Pancreas (tissue), 10 donors: ENCODE data around the gene SLC39A11. TPM values are rescaled to one million over a fixed set of nuclear protein-coding genes. Genes with fewer than 3 reads are reported as not detected.
"Not testable (repeated sequence)": the region's sequence is repeated elsewhere in the genome, so short reads cannot be mapped to it uniquely, and the experiment has no call there.

Experiments used
- ATAC-seq, 4 donors: fragments of 200-7000 bp; cut with Tn5 transposase; one replicate each; pipeline versions ENCODE4 v1.8.0 to v1.9.1; 2020; ENCODE audit warnings: mild to moderate bottlenecking in 4 of 4, moderate library complexity in 4 of 4
- DNase-seq, 6 donors: peaks; one replicate each; pipeline ENCODE4 v3.0.0-alpha.2; 2020
- FAIRE-seq: peaks from 2 replicates; lab custom pipeline; 2012; peaks lifted over from hg19 to GRCh38; lab: Jason Lieb, UNC
- H3K27ac ChIP-seq, 4 donors: fragments of 200-600 bp; sonication (generic); 1 replicate in 3 of 4; 2 replicates in 1 of 4; pipeline versions ENCODE4 v1.5.0 to v1.8.0; 2020
- H3K27me3 ChIP-seq, 4 donors: fragments of 200-600 bp; one replicate each; pipeline ENCODE4 v1.8.0; 2021
- H3K36me3 ChIP-seq, 3 donors: fragments of 200-600 bp; sonication (generic) in 1 of 3; one replicate each; pipeline versions ENCODE4 v1.5.0 to v1.8.0; 2020 to 2021
- H3K4me1 ChIP-seq, 3 donors: fragments of 200-600 bp; one replicate each; pipeline ENCODE4 v1.8.0; 2021
- H3K4me3 ChIP-seq, 4 donors: fragments of 200-600 bp; sonication (generic) in 2 of 4; one replicate each; pipeline versions ENCODE4 v1.5.0 to v1.8.0; 2020 to 2021
- H3K9me3 ChIP-seq, 4 donors: fragments of 200-600 bp; one replicate each; pipeline ENCODE4 v1.8.0; 2021
- WGBS, 2 donors: extraction: QIAGEN DNeasy Blood & Tissue Kit; methylation state at CpG; one replicate each; pipeline ENCODE4 v1.1.7; 2013; 5-methylcytosine and 5-hydroxymethylcytosine counted together
- intact Hi-C, 3 donors: fragments of 100-400 bp; cut with DNase I; formaldehyde crosslinking; loops; one replicate each; pipeline versions ENCODE4 v1.11.1 to v1.14.2; 2022
- polyA plus RNA-seq, 2 donors: library from polyadenylated mRNA; stranded (reverse); fragments of 200-250 nt; gene quantifications; one replicate each; pipeline ENCODE4 v1.2.3, GENCODE V29; 2013
- total RNA-seq, 6 donors: library from RNA; stranded (reverse); fragmentation: NEBNext Ultra II Directional in 4 of 6; extraction: Animal tissue kit (Norgen Biotek cat#: 25700) in 4 of 6; gene quantifications; one replicate each; pipeline versions ENCODE4 v1.2.1 to v1.2.4, GENCODE V29; 2021 to 2023
- TF ChIP-seq, protein P1 (sequence below), 4 donors: fragments of 200-600 bp; sonication (generic) in 3 of 4; IDR thresholded peaks; one replicate each; pipeline versions ENCODE4 v1.5.0 to v1.8.0; 2021; ENCODE audit warnings: antibody characterized with exemption in 4 of 4
- donor health status: healthy with polysubstance abuse.
- donor health status: DM: no; HTN: no; CAD: no; lungs with moderate emphysema.
- donor health status: DM: no; HTN: no; CAD: no.
- donor health status: control.
- donor health status: control.
- donor health status: Bipolar disorder and iron deficiency.
- donor health status: DM: yes; HTN: yes; CAD: no.
- donor health status: DM: no; HTN: no; CAD: no.
- donor health status: DM: no; HTN: no; CAD: no.
- donor health status: DM: yes; HTN: yes; CAD: no.

Gene SLC39A11
- total and polyA plus RNA-seq, 8 donors, result 7.9 to 32.9 (median 19.9) TPM

DNA sequence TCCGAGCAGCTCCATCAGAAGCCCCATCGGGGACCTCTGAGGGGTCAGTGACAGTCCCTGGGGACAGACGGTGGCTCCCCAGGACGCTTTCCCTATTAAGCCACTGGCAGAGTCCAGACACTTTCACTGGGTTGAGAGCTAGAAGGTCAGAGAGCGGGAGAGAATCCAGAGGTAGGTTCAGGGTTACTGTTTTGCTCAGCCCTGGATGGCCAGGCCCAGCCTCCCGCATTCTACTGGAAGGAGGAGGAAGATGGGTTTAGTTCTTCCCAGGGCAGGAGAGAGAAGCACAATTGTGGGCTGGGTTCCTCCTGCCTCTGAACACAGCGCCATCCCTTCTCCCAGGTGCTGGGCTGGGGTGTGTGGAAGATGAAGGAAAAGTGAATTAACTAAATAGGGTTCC, 452.8 kb downstream of the SLC39A11 start:
- DNase-seq (no peak), FAIRE-seq (no peak), ATAC-seq (peak in 1 of 4 donors; percentile 4)
- Histone ChIP-seq H3K9me3 (no peaks in the 10 kb centered on the region), H3K4me3 (no peak overlapping the region), H3K4me1 (peaks cover 0 to 5% (median 0%) of the 10 kb centered on the region in 3 donors), H3K36me3 (no peaks in the 10 kb centered on the region), H3K27ac (no peak overlapping the region), H3K27me3 (no peaks in the 10 kb centered on the region)
- intact Hi-C loops, result no loop called here
- WGBS, 2 donors, result 93 to 94% methylated on average over 7 of the region's 7 CpGs
- TF ChIP-seq, protein P1, sequence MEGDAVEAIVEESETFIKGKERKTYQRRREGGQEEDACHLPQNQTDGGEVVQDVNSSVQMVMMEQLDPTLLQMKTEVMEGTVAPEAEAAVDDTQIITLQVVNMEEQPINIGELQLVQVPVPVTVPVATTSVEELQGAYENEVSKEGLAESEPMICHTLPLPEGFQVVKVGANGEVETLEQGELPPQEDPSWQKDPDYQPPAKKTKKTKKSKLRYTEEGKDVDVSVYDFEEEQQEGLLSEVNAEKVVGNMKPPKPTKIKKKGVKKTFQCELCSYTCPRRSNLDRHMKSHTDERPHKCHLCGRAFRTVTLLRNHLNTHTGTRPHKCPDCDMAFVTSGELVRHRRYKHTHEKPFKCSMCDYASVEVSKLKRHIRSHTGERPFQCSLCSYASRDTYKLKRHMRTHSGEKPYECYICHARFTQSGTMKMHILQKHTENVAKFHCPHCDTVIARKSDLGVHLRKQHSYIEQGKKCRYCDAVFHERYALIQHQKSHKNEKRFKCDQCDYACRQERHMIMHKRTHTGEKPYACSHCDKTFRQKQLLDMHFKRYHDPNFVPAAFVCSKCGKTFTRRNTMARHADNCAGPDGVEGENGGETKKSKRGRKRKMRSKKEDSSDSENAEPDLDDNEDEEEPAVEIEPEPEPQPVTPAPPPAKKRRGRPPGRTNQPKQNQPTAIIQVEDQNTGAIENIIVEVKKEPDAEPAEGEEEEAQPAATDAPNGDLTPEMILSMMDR (IDR thresholded peaks at IDR 0.05), result no peak

DNA sequence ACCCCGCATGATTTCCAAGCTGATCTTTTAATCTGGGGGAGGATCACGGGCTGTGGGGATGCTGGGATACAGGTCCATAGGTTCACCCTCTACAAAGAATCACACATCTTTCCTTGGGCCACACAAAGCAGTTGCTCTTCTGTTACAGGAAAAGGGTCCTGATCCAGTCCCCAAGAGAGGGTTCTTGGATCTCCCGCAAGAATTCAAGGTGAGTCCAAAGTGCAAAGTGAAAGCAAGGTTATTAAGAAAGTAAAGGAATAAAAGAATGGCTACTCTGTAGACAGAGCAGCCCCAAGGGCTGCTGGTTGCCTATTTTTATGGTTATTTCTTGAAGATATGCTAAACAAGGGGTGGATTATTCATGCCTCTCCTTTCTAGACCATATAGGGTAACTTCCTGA, 453.6 kb downstream of the SLC39A11 start:
- ATAC-seq, H3K36me3 ChIP-seq, H3K27ac ChIP-seq, H3K4me1 ChIP-seq, H3K27me3 ChIP-seq, H3K4me3 ChIP-seq, FAIRE-seq, intact Hi-C loops, DNase-seq, H3K9me3 ChIP-seq: not testable (repeated sequence)
- 88 to 89% methylated on average over 3 of the region's 3 CpGs for WGBS, 2 donors

DNA sequence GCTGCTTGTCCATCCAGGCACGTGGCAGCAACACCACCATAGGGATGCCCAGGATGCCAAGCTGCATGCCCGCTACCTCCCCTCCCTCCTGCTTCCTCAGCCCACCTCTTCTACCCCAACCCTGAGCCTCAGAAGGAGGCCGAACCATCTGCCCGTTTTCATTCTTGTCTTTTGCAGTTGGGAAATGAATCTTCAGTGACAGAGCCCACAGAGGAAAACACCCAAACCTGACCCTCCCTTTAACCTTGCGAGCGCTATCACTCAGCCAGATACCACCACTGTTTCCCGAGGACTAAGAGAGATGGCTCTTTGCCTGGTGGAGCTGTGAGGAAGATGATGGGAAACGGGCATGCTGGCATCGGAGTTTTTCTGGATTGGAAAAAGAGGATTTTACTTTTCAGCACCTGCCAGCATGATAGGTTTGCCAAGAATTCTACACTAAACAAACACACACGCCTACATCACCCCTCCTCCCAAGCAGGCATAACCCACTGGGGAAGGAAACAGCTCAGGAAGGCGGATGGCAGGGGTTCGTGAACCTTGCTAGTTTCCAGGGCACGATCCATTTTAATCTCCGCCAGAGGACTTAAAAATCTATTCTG, 457.4 kb downstream of the SLC39A11 start:
- Histone ChIP-seq H3K27ac (no peak overlapping the region), H3K9me3 (no peaks in the 10 kb centered on the region), H3K4me3 (no peak overlapping the region), H3K4me1 (peaks cover 0 to 5% (median 0%) of the 10 kb centered on the region in 3 donors), H3K36me3 (no peaks in the 10 kb centered on the region), H3K27me3 (no peaks in the 10 kb centered on the region)
- WGBS, 2 donors, result 40 to 41% methylated on average over 14 of the region's 14 CpGs
- ATAC-seq, result peak in 1 of 4 donors; percentile 35
- no peak for DNase-seq
- TF ChIP-seq, protein P1 (IDR thresholded peaks at IDR 0.05), result no peak
- no peak for FAIRE-seq
- intact Hi-C loops, result no loop called here

DNA sequence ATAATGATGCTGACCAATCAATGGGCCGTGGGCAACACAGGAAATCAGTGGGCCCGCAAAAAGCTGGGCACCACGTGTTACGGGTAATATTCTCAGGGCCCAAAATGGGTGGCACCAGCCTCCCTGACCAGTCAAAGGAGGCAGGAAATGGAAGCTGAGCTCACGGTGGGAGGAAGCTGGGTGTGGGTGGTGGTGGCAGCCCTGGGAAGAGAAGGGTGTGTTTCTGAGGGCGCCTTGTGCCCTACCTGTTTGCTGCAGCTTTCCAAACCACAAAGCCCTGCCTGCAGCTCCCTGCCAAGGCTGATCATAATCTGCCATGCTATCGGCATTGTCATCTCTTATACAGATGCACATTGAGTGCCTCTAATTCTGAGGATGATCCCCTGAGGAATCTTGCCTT, 457.9 kb downstream of the SLC39A11 start:
- 74 to 78% methylated on average over 7 of the region's 7 CpGs for WGBS, 2 donors
- H3K36me3 ChIP-seq, result no peaks in the 10 kb centered on the region
- DNase-seq (no peak), ATAC-seq (peak in 2 of 4 donors; percentile 33 to 45), FAIRE-seq (no peak)
- H3K4me3 ChIP-seq, result no peak overlapping the region
- H3K27me3 ChIP-seq, result no peaks in the 10 kb centered on the region
- no peak overlapping the region for H3K27ac ChIP-seq
- intact Hi-C loops, result no loop called here
- peaks cover 0 to 5% (median 0%) of the 10 kb centered on the region in 3 donors for H3K4me1 ChIP-seq
- no peaks in the 10 kb centered on the region for H3K9me3 ChIP-seq
- TF ChIP-seq, protein P1 (IDR thresholded peaks at IDR 0.05), result no peak

DNA sequence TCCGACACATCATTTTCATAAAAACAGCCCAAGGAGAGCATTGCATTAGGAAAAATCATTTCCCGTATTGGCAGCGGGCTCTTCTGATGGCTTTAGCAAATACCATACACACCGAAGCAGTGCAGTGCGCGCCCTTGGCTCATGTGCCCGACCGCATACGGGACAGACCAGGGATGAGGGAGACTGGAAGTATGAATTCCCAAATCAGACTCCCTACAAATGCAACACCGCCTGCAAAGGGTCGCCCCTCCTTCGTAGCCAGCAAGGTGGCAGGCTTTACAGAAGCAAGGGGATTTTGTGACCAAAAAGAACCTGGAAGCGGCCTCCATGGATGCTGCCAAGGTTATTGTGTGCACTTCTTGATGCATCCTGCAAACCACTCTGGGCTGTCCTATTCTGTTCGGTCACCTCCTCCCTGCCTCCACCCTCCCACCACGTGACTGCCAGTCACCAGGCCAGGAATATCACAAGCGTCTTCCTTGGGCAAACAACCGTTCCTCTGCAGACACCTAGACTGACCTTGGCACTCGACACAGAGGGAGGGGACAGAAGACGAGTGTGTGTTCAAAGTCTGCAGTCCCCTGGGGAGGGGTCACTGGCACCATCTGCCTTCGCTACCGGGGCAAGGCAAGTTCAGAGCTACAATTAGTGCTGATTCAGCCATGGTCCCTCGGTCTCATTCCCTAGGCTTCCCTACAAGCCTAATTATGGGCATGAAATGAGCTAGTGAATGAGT, 460.4 kb downstream of the SLC39A11 start:
- DNase-seq (peak in 1 of 6 donors; percentile 16), FAIRE-seq (no peak), ATAC-seq (peak in 3 of 4 donors; percentile 39 to 79 (median 79))
- peaks cover 0 to 5% (median 0%) of the 10 kb centered on the region in 3 donors for H3K4me1 ChIP-seq
- no peaks in the 10 kb centered on the region for H3K9me3 ChIP-seq
- no peak overlapping the region for H3K4me3 ChIP-seq
- 73 to 74% methylated on average over 22 of the region's 22 CpGs for WGBS, 2 donors
- no peaks in the 10 kb centered on the region for H3K27me3 ChIP-seq
- TF ChIP-seq, protein P1 (IDR thresholded peaks at IDR 0.05), result no peak
- H3K36me3 ChIP-seq, result no peaks in the 10 kb centered on the region
- intact Hi-C loops, result no loop called here
- H3K27ac ChIP-seq, result no peak overlapping the region
